MG63 (cell line): ENCODE data around the gene LDHAL6A. TPM values are rescaled to one million over a fixed set of nuclear protein-coding genes. Genes with fewer than 3 reads are reported as not detected.
A peak's percentile ranks its signal among the peaks of the same experiment; 100 is the strongest.
"Not testable (repeated sequence)": the region's sequence is repeated elsewhere in the genome, so short reads cannot be mapped to it uniquely, and the experiment has no call there.

ENCODE experiments used
- DNase-seq: peaks from one replicate; pipeline ENCODE4 v3.0.0-alpha.2; 2020
- H3K27me3 ChIP-seq: fragments of 250-450 bp; sonication (Bioruptor Pico); 2 replicates; pipeline ENCODE4 v1.5.1; 2020; ENCODE audit warnings: mild to moderate bottlenecking, moderate library complexity
- H3K36me3 ChIP-seq: fragments of 250-450 bp; sonication (Bioruptor Pico); 2 replicates; pipeline ENCODE4 v1.5.1; 2020; ENCODE audit warnings: mild to moderate bottlenecking, moderate library complexity
- H3K4me3 ChIP-seq: fragments of 250-450 bp; sonication (Bioruptor Pico); 2 replicates; pipeline ENCODE4 v1.5.1; 2020; ENCODE audit warnings: mild to moderate bottlenecking, moderate library complexity
- H3K9me3 ChIP-seq: fragments of 250-450 bp; sonication (Bioruptor Pico); 2 replicates; pipeline ENCODE4 v1.5.1; 2020; ENCODE audit warnings: mild to moderate bottlenecking, moderate library complexity
- total RNA-seq: library from RNA; depleted of rRNA; stranded (reverse); fragments of >200 nt; shearing (Covaris generic); gene quantifications from 2 replicates; pipeline ENCODE4 v1.2.3, GENCODE V29; 2014; ENCODE audit warnings: low replicate concordance; rRNA removed

LDHAL6A gene
- total RNA-seq: not detected in 2 replicates

GRCh38 chr11:18455686-18456372 is at the start of gene LDHAL6A:
Gene LDHAL6A (plus strand): TSS chr11:18455856. CDS start chr11:18456681, 825 bp downstream.
- DNase-seq: no peak
- Histone ChIP-seq H3K27me3 (no peaks in the 10 kb centered on the region), H3K4me3 (no peak within 1 kb of the TSS), H3K9me3 (no peaks in the 10 kb centered on the region), H3K36me3 (no peaks in the 10 kb centered on the region)

GRCh38 chr11:18407400-18407799 is 48.3 kb upstream of the LDHAL6A start:
- H3K4me3 ChIP-seq, H3K9me3 ChIP-seq, H3K27me3 ChIP-seq, DNase-seq: not testable (repeated sequence)
- H3K36me3 ChIP-seq: peaks cover 50% of the 10 kb centered on the region

- no peak for DNase-seq
- H3K9me3 ChIP-seq: no peaks in the 10 kb centered on the region
- H3K36me3 ChIP-seq: peaks cover 37% of the 10 kb centered on the region
- H3K27me3 ChIP-seq: no peaks in the 10 kb centered on the region
- no peak overlapping the region for H3K4me3 ChIP-seq
These were observed 46.9 kb upstream of the LDHAL6A start for GRCh38 chr11:18408558-18409291.

GRCh38 chr11:18416459-18416858 is 39.2 kb upstream of the LDHAL6A start:
- H3K9me3 ChIP-seq: no peaks in the 10 kb centered on the region
- no peaks in the 10 kb centered on the region for H3K27me3 ChIP-seq
- DNase-seq: no peak
- H3K4me3 ChIP-seq: no peak overlapping the region
- H3K36me3 ChIP-seq: no peaks in the 10 kb centered on the region

- H3K9me3 ChIP-seq: no peaks in the 10 kb centered on the region
- no peak overlapping the region for H3K4me3 ChIP-seq
- H3K27me3 ChIP-seq: no peaks in the 10 kb centered on the region
- no peaks in the 10 kb centered on the region for H3K36me3 ChIP-seq
- DNase-seq: no peak
These were observed 36.6 kb upstream of the LDHAL6A start for GRCh38 chr11:18419040-18419439.

- DNase-seq: no peak
- Histone ChIP-seq H3K27me3 (no peaks in the 10 kb centered on the region), H3K36me3 (no peaks in the 10 kb centered on the region), H3K4me3 (no peak overlapping the region), H3K9me3 (no peaks in the 10 kb centered on the region)
These were observed 35.6 kb upstream of the LDHAL6A start for GRCh38 chr11:18420067-18420466.

- no peak for DNase-seq
- H3K36me3 ChIP-seq: no peaks in the 10 kb centered on the region
These were observed 28.4 kb upstream of the LDHAL6A start for GRCh38 chr11:18427240-18427639.

GRCh38 chr11:18429332-18429731 is 26.3 kb upstream of the LDHAL6A start:
- no peak for DNase-seq
- no peaks in the 10 kb centered on the region for H3K36me3 ChIP-seq
- H3K27me3 ChIP-seq: no peaks in the 10 kb centered on the region
- no peaks in the 10 kb centered on the region for H3K9me3 ChIP-seq
- H3K4me3 ChIP-seq: no peak overlapping the region

More at GRCh38 chr11:18427240-18427639, 28.4 kb upstream of the LDHAL6A start:
- no peak overlapping the region for H3K4me3 ChIP-seq
- no peaks in the 10 kb centered on the region for H3K27me3 ChIP-seq
- no peaks in the 10 kb centered on the region for H3K9me3 ChIP-seq

GRCh38 chr11:18438691-18439090 is 17.0 kb upstream of the LDHAL6A start:
- DNase-seq: no peak
- Histone ChIP-seq H3K9me3 (no peaks in the 10 kb centered on the region), H3K4me3 (no peak overlapping the region), H3K36me3 (no peaks in the 10 kb centered on the region), H3K27me3 (no peaks in the 10 kb centered on the region)

GRCh38 chr11:18449251-18449650 is 6.4 kb upstream of the LDHAL6A start:
- H3K9me3 ChIP-seq: no peaks in the 10 kb centered on the region
- DNase-seq: no peak
- no peaks in the 10 kb centered on the region for H3K36me3 ChIP-seq
- no peaks in the 10 kb centered on the region for H3K27me3 ChIP-seq
- no peak overlapping the region for H3K4me3 ChIP-seq

- H3K4me3 ChIP-seq: no peak overlapping the region
- H3K36me3 ChIP-seq: no peaks in the 10 kb centered on the region
- no peak for DNase-seq
- H3K27me3 ChIP-seq: no peaks in the 10 kb centered on the region
- H3K9me3 ChIP-seq: no peaks in the 10 kb centered on the region
These were observed 2.7 kb upstream of the LDHAL6A start for GRCh38 chr11:18452927-18453326.

GRCh38 chr11:18457450-18457849 is 1.8 kb downstream of the LDHAL6A start:
- Histone ChIP-seq H3K9me3 (no peaks in the 10 kb centered on the region), H3K36me3 (no peaks in the 10 kb centered on the region), H3K4me3 (no peak overlapping the region), H3K27me3 (no peaks in the 10 kb centered on the region)
- peak; percentile 8 for DNase-seq

- DNase-seq: no peak
- Histone ChIP-seq H3K27me3 (no peaks in the 10 kb centered on the region), H3K36me3 (no peaks in the 10 kb centered on the region), H3K4me3 (no peak overlapping the region), H3K9me3 (no peaks in the 10 kb centered on the region)
These were observed 4.0 kb downstream of the LDHAL6A start for GRCh38 chr11:18459634-18460033.

GRCh38 chr11:18461909-18462308 is 6.3 kb downstream of the LDHAL6A start:
- Histone ChIP-seq H3K27me3 (no peaks in the 10 kb centered on the region), H3K4me3 (no peak overlapping the region)
- no peak for DNase-seq

GRCh38 chr11:18463439-18463838 is 7.8 kb downstream of the LDHAL6A start:
- Histone ChIP-seq H3K4me3 (no peak overlapping the region), H3K27me3 (no peaks in the 10 kb centered on the region), H3K9me3 (no peaks in the 10 kb centered on the region), H3K36me3 (no peaks in the 10 kb centered on the region)
- no peak for DNase-seq

More at GRCh38 chr11:18461909-18462308, 6.3 kb downstream of the LDHAL6A start:
- Histone ChIP-seq H3K9me3 (no peaks in the 10 kb centered on the region), H3K36me3 (no peaks in the 10 kb centered on the region)

GRCh38 chr11:18466402-18466801 is 10.7 kb downstream of the LDHAL6A start:
- no peaks in the 10 kb centered on the region for H3K9me3 ChIP-seq
- H3K36me3 ChIP-seq: no peaks in the 10 kb centered on the region
- DNase-seq: no peak
- H3K4me3 ChIP-seq: no peak overlapping the region
- no peaks in the 10 kb centered on the region for H3K27me3 ChIP-seq

- Histone ChIP-seq H3K27me3 (no peaks in the 10 kb centered on the region), H3K4me3 (no peak overlapping the region), H3K9me3 (no peaks in the 10 kb centered on the region), H3K36me3 (no peaks in the 10 kb centered on the region)
- no peak for DNase-seq
These were observed 12.4 kb downstream of the LDHAL6A start for GRCh38 chr11:18468059-18468458.

GRCh38 chr11:18468961-18469360 is 13.3 kb downstream of the LDHAL6A start:
- no peaks in the 10 kb centered on the region for H3K9me3 ChIP-seq
- no peak for DNase-seq
- no peak overlapping the region for H3K4me3 ChIP-seq
- no peaks in the 10 kb centered on the region for H3K36me3 ChIP-seq
- H3K27me3 ChIP-seq: no peaks in the 10 kb centered on the region
